PC-9 (cell line): ENCODE results near the gene RCOR1.

Source experiments
- EZH2 ChIP-seq: fragments of 200-600 bp; sonication (generic); IDR thresholded peaks from 2 replicates; pipeline ENCODE4 v1.8.0; 2017; ENCODE audit warnings: antibody characterized with exemption, low read depth
- TF ChIP-seq, protein P1 (sequence below): fragments of 200-600 bp; sonication (generic); conservative IDR thresholded peaks from 2 replicates; pipeline ENCODE4 v1.6.1; 2017; ENCODE audit warnings: mixed run types, antibody characterized with exemption, mild to moderate bottlenecking, moderate library complexity

DNA sequence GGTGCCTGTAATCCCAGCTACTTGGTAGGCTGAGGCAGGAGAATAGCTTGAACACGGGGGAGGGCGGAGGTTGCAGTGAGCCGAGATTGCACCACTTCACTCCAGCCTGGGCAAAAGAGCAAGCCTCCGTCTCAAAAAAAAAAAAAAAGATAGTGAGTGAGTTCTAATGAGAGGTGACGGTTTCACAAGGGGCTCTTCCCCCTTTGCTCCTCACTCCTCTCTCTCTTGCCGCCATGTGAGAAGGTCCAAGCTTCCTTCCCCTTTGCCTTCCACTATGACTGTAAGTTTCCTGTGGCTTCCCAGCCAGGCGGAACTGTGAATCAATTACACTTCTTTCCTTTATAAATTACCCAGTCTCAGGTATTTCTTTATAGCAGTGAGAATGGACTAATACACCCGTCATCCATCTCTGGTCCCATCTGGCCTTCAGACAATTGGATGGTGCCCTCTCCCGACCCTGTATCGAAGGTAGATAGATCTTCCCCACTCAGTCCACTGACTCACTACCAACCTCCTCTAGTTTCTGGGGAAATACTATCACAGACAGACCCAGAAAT lies 27.0 kb upstream of the RCOR1 start:
- TF ChIP-seq, protein P1, sequence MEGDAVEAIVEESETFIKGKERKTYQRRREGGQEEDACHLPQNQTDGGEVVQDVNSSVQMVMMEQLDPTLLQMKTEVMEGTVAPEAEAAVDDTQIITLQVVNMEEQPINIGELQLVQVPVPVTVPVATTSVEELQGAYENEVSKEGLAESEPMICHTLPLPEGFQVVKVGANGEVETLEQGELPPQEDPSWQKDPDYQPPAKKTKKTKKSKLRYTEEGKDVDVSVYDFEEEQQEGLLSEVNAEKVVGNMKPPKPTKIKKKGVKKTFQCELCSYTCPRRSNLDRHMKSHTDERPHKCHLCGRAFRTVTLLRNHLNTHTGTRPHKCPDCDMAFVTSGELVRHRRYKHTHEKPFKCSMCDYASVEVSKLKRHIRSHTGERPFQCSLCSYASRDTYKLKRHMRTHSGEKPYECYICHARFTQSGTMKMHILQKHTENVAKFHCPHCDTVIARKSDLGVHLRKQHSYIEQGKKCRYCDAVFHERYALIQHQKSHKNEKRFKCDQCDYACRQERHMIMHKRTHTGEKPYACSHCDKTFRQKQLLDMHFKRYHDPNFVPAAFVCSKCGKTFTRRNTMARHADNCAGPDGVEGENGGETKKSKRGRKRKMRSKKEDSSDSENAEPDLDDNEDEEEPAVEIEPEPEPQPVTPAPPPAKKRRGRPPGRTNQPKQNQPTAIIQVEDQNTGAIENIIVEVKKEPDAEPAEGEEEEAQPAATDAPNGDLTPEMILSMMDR: no peak
- no peak for TF ChIP-seq EZH2
